Measurements from ENCODE around the gene ZNF616.

The ZNF616 gene

GRCh38 chr19:52148256-52148655 is 8.5 kb upstream of the ZNF616 start:
- H3K27ac ChIP-seq (ENCODE audit: low read depth in 2 of 2, low read length in 2 of 2), result no peak overlapping the region
- H3K9ac ChIP-seq (ENCODE audit: low read depth in 1 of 2, low read length in 2 of 2), result no peak overlapping the region
- H3K36me3 ChIP-seq (ENCODE audit: control insufficient read depth in 2 of 2, insufficient read depth in 2 of 2, low read length in 2 of 2), result no peaks in the 10 kb centered on the region
- no peak overlapping the region for H3K4me3 ChIP-seq (ENCODE audit: low read length in 2 of 2)
- H3K9me3 ChIP-seq (ENCODE audit: control insufficient read depth in 2 of 2, low read length in 2 of 2), result peaks cover 0 to 6% of the 10 kb centered on the region in 2 donors
- no peaks in the 10 kb centered on the region for H3K4me1 ChIP-seq (ENCODE audit: control insufficient read depth in 2 of 2, insufficient read depth in 2 of 2, low read length in 2 of 2)
- no peaks in the 10 kb centered on the region for H3K27me3 ChIP-seq (ENCODE audit: control insufficient read depth in 2 of 2, insufficient read depth in 2 of 2, low read length in 2 of 2)

DNA sequence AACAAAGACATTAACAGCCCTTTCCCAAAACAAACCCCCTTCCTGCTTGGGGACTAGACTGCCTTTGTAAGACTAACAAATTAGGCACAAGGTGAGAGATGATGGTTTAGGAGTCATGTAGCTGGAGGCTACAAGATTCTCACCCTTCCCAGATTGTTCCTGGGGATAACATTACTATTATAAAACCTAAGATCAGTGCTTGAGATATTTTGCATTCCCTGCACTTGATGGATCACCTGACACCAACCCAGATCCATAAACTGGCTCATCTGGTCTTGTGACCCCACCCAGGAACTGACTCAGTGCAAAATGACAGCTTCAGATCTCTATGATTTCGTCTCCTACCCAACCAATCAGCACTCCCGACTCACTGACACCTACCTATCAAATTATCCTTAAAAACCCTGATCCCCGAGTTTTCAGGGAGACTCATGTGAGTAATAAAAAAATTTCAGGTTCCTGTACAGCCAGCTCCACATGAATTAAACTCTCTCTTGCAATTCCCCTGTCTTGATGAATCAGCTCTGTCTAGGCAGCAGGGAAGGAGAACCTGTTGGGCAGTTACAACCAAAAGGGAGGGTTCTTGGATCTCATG is 2.4 kb upstream of the ZNF616 start:
- H3K36me3 ChIP-seq (ENCODE audit: control insufficient read depth in 2 of 2, insufficient read depth in 2 of 2, low read length in 2 of 2), result no peaks in the 10 kb centered on the region
- H3K27me3 ChIP-seq (ENCODE audit: control insufficient read depth in 2 of 2, insufficient read depth in 2 of 2, low read length in 2 of 2), result no peaks in the 10 kb centered on the region
- no peak overlapping the region for H3K4me3 ChIP-seq (ENCODE audit: low read length in 2 of 2)
- peaks cover 7 to 12% of the 10 kb centered on the region in 2 donors for H3K4me1 ChIP-seq (ENCODE audit: control insufficient read depth in 2 of 2, insufficient read depth in 2 of 2, low read length in 2 of 2)
- H3K9me3 ChIP-seq (ENCODE audit: control insufficient read depth in 2 of 2, low read length in 2 of 2), result peaks cover 0 to 2% of the 10 kb centered on the region in 2 donors
- H3K9ac ChIP-seq (ENCODE audit: low read depth in 1 of 2, low read length in 2 of 2), result no peak overlapping the region
- H3K27ac ChIP-seq (ENCODE audit: low read depth in 2 of 2, low read length in 2 of 2), result no peak overlapping the region

DNA sequence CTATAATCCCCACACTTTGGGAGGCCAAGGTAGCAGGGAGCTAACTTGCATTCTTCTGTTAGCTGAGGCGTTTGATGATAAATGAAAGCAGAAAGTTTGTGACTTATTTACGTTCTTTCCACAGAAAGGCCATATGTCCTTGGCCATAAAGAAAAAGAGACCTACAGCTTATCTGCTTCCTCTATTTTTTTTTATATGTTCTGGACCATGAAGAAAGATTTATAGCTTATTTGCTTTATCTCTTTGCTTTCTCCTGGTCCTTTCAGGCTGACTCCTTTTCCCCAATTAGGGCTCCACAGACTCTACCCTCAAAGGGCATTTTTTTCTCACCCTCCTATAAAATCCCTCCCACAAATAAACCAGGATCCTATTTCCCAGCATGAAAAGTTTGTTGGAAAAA is 1.5 kb upstream of the ZNF616 start:
- H3K4me3 ChIP-seq (ENCODE audit: low read length in 2 of 2), result no peak overlapping the region
- no peak overlapping the region for H3K27ac ChIP-seq (ENCODE audit: low read depth in 2 of 2, low read length in 2 of 2)
- peaks cover 0 to 2% of the 10 kb centered on the region in 2 donors for H3K9me3 ChIP-seq (ENCODE audit: control insufficient read depth in 2 of 2, low read length in 2 of 2)
- H3K9ac ChIP-seq (ENCODE audit: low read depth in 1 of 2, low read length in 2 of 2), result no peak overlapping the region
- H3K4me1 ChIP-seq (ENCODE audit: control insufficient read depth in 2 of 2, insufficient read depth in 2 of 2, low read length in 2 of 2), result peaks cover 7 to 12% of the 10 kb centered on the region in 2 donors
- no peaks in the 10 kb centered on the region for H3K36me3 ChIP-seq (ENCODE audit: control insufficient read depth in 2 of 2, insufficient read depth in 2 of 2, low read length in 2 of 2)
- H3K27me3 ChIP-seq (ENCODE audit: control insufficient read depth in 2 of 2, insufficient read depth in 2 of 2, low read length in 2 of 2), result no peaks in the 10 kb centered on the region

- Histone ChIP-seq H3K9ac (ENCODE audit: low read depth in 1 of 2, low read length in 2 of 2) (peak overlapping the region in 1 of 2 donors; percentile 47), H3K4me3 (ENCODE audit: low read length in 2 of 2) (peak overlapping the region; percentile 97 to 100)
These were observed 433 bp upstream of the ZNF616 start for GRCh38 chr19:52140032-52140710.

GRCh38 chr19:52138983-52139251 is 821 bp downstream of the ZNF616 start:
- Histone ChIP-seq H3K4me1 (ENCODE audit: control insufficient read depth in 2 of 2, insufficient read depth in 2 of 2, low read length in 2 of 2) (peaks cover 7 to 12% of the 10 kb centered on the region in 2 donors), H3K9me3 (ENCODE audit: control insufficient read depth in 2 of 2, low read length in 2 of 2) (peaks cover 2 to 8% of the 10 kb centered on the region in 2 donors), H3K36me3 (ENCODE audit: control insufficient read depth in 2 of 2, insufficient read depth in 2 of 2, low read length in 2 of 2) (no peaks in the 10 kb centered on the region), H3K27me3 (ENCODE audit: control insufficient read depth in 2 of 2, insufficient read depth in 2 of 2, low read length in 2 of 2) (no peaks in the 10 kb centered on the region), H3K4me3 (ENCODE audit: low read length in 2 of 2) (peak overlapping the region; percentile 97 to 100), H3K9ac (ENCODE audit: low read depth in 1 of 2, low read length in 2 of 2) (peak overlapping the region; percentile 97 to 99), H3K27ac (ENCODE audit: low read depth in 2 of 2, low read length in 2 of 2) (peak overlapping the region; percentile 99)

More at GRCh38 chr19:52140032-52140710, 433 bp upstream of the ZNF616 start:
- H3K4me1 ChIP-seq (ENCODE audit: control insufficient read depth in 2 of 2, insufficient read depth in 2 of 2, low read length in 2 of 2), result peaks cover 7 to 12% of the 10 kb centered on the region in 2 donors
- no peaks in the 10 kb centered on the region for H3K36me3 ChIP-seq (ENCODE audit: control insufficient read depth in 2 of 2, insufficient read depth in 2 of 2, low read length in 2 of 2)
- peak overlapping the region; percentile 52 to 99 for H3K27ac ChIP-seq (ENCODE audit: low read depth in 2 of 2, low read length in 2 of 2)
- no peaks in the 10 kb centered on the region for H3K27me3 ChIP-seq (ENCODE audit: control insufficient read depth in 2 of 2, insufficient read depth in 2 of 2, low read length in 2 of 2)
- peaks cover 0 to 3% of the 10 kb centered on the region in 2 donors for H3K9me3 ChIP-seq (ENCODE audit: control insufficient read depth in 2 of 2, low read length in 2 of 2)

- H3K27ac ChIP-seq (ENCODE audit: low read depth in 2 of 2, low read length in 2 of 2), result peak overlapping the region; percentile 99
- H3K9ac ChIP-seq (ENCODE audit: low read depth in 1 of 2, low read length in 2 of 2), result peak overlapping the region; percentile 97 to 99
- peaks cover 7 to 12% of the 10 kb centered on the region in 2 donors for H3K4me1 ChIP-seq (ENCODE audit: control insufficient read depth in 2 of 2, insufficient read depth in 2 of 2, low read length in 2 of 2)
- H3K9me3 ChIP-seq (ENCODE audit: control insufficient read depth in 2 of 2, low read length in 2 of 2), result peaks cover 4 to 8% of the 10 kb centered on the region in 2 donors
- peak overlapping the region; percentile 97 to 100 for H3K4me3 ChIP-seq (ENCODE audit: low read length in 2 of 2)
- no peaks in the 10 kb centered on the region for H3K27me3 ChIP-seq (ENCODE audit: control insufficient read depth in 2 of 2, insufficient read depth in 2 of 2, low read length in 2 of 2)
- no peaks in the 10 kb centered on the region for H3K36me3 ChIP-seq (ENCODE audit: control insufficient read depth in 2 of 2, insufficient read depth in 2 of 2, low read length in 2 of 2)
These were observed 1.3 kb downstream of the ZNF616 start for GRCh38 chr19:52138278-52138982.

- no peak overlapping the region for H3K4me3 ChIP-seq (ENCODE audit: low read length in 2 of 2)
- no peak overlapping the region for H3K9ac ChIP-seq (ENCODE audit: low read depth in 1 of 2, low read length in 2 of 2)
- H3K9me3 ChIP-seq (ENCODE audit: control insufficient read depth in 2 of 2, low read length in 2 of 2), result peaks cover 65 to 70% of the 10 kb centered on the region in 2 donors
- H3K27ac ChIP-seq (ENCODE audit: low read depth in 2 of 2, low read length in 2 of 2), result no peak overlapping the region
- peaks cover 76 to 77% of the 10 kb centered on the region in 2 donors for H3K36me3 ChIP-seq (ENCODE audit: control insufficient read depth in 2 of 2, insufficient read depth in 2 of 2, low read length in 2 of 2)
- H3K4me1 ChIP-seq (ENCODE audit: control insufficient read depth in 2 of 2, insufficient read depth in 2 of 2, low read length in 2 of 2), result no peaks in the 10 kb centered on the region
- no peaks in the 10 kb centered on the region for H3K27me3 ChIP-seq (ENCODE audit: control insufficient read depth in 2 of 2, insufficient read depth in 2 of 2, low read length in 2 of 2)
These were observed 19.5 kb downstream of the ZNF616 start for GRCh38 chr19:52120286-52120685.

- H3K9ac ChIP-seq (ENCODE audit: low read depth in 1 of 2, low read length in 2 of 2), result no peak overlapping the region
- peaks cover 85 to 95% of the 10 kb centered on the region in 2 donors for H3K9me3 ChIP-seq (ENCODE audit: control insufficient read depth in 2 of 2, low read length in 2 of 2)
- peak overlapping the region; percentile 17 to 46 for H3K4me3 ChIP-seq (ENCODE audit: low read length in 2 of 2)
- peaks cover 47 to 48% of the 10 kb centered on the region in 2 donors for H3K36me3 ChIP-seq (ENCODE audit: control insufficient read depth in 2 of 2, insufficient read depth in 2 of 2, low read length in 2 of 2)
- H3K4me1 ChIP-seq (ENCODE audit: control insufficient read depth in 2 of 2, insufficient read depth in 2 of 2, low read length in 2 of 2), result no peaks in the 10 kb centered on the region
- H3K27ac ChIP-seq (ENCODE audit: low read depth in 2 of 2, low read length in 2 of 2), result no peak overlapping the region
- H3K27me3 ChIP-seq (ENCODE audit: control insufficient read depth in 2 of 2, insufficient read depth in 2 of 2, low read length in 2 of 2), result no peaks in the 10 kb centered on the region
These were observed 24.1 kb downstream of the ZNF616 start for GRCh38 chr19:52115526-52116053.

GRCh38 chr19:52114691-52115090 is 25.0 kb downstream of the ZNF616 start:
- no peaks in the 10 kb centered on the region for H3K4me1 ChIP-seq (ENCODE audit: control insufficient read depth in 2 of 2, insufficient read depth in 2 of 2, low read length in 2 of 2)
- H3K27ac ChIP-seq (ENCODE audit: low read depth in 2 of 2, low read length in 2 of 2), result no peak overlapping the region
- peaks cover 38 to 39% of the 10 kb centered on the region in 2 donors for H3K36me3 ChIP-seq (ENCODE audit: control insufficient read depth in 2 of 2, insufficient read depth in 2 of 2, low read length in 2 of 2)
- peaks cover 82 to 93% of the 10 kb centered on the region in 2 donors for H3K9me3 ChIP-seq (ENCODE audit: control insufficient read depth in 2 of 2, low read length in 2 of 2)
- no peaks in the 10 kb centered on the region for H3K27me3 ChIP-seq (ENCODE audit: control insufficient read depth in 2 of 2, insufficient read depth in 2 of 2, low read length in 2 of 2)
- no peak overlapping the region for H3K9ac ChIP-seq (ENCODE audit: low read depth in 1 of 2, low read length in 2 of 2)
- H3K4me3 ChIP-seq (ENCODE audit: low read length in 2 of 2), result no peak overlapping the region

DNA sequence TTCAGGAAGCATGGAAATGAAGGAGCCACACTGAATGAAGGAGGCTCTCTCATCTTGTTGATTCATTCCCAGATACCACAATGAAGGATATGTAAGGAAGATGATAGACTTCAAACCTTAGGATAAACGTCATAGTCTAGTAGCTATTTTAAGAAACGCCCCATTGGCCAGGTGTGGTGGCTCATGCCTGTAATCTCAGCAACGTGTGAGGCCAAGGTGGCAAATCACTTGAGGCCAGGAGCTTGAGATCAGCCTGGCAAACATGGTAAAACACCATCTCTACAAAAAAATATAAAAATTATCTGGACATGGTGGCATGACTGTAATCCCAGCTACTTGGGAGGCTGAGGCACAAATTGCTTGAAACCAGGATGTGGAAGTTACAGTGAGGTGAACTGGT is 27.1 kb downstream of the ZNF616 start:
- H3K4me1 ChIP-seq (ENCODE audit: control insufficient read depth in 2 of 2, insufficient read depth in 2 of 2, low read length in 2 of 2), result no peaks in the 10 kb centered on the region
- H3K27ac ChIP-seq (ENCODE audit: low read depth in 2 of 2, low read length in 2 of 2), result no peak overlapping the region
- H3K9me3 ChIP-seq (ENCODE audit: control insufficient read depth in 2 of 2, low read length in 2 of 2), result peaks cover 73 to 78% of the 10 kb centered on the region in 2 donors
- no peak overlapping the region for H3K9ac ChIP-seq (ENCODE audit: low read depth in 1 of 2, low read length in 2 of 2)
- H3K36me3 ChIP-seq (ENCODE audit: control insufficient read depth in 2 of 2, insufficient read depth in 2 of 2, low read length in 2 of 2), result peaks cover 20 to 21% of the 10 kb centered on the region in 2 donors
- H3K27me3 ChIP-seq (ENCODE audit: control insufficient read depth in 2 of 2, insufficient read depth in 2 of 2, low read length in 2 of 2), result no peaks in the 10 kb centered on the region
- no peak overlapping the region for H3K4me3 ChIP-seq (ENCODE audit: low read length in 2 of 2)
